IMR-90 (cell line): ENCODE data around the gene TMEM154. TPM values are rescaled to one million over a fixed set of nuclear protein-coding genes. Genes with fewer than 3 reads are reported as not detected.
A peak's percentile ranks its signal among the peaks of the same experiment; 100 is the strongest.

Source experiments
- ATAC-seq: fragments of 200-7000 bp; cut with Tn5 transposase; 2 replicates; pipeline ENCODE4 v1.9.1; 2020; ENCODE audit warnings: low read depth, mild to moderate bottlenecking, moderate library complexity
- BruUV-seq: library from RNA; stranded (reverse); fragments of 400-500 nt; replicated peaks from 2 replicates; lab custom pipeline; 2021; lab: Mats Ljungman, UMichigan
- CTCF ChIA-PET: fragments of 300-600 bp; formaldehyde crosslinking; extraction: SDS; loops from one replicate; lab custom pipeline; 2021; ENCODE audit warnings: antibody characterized with exemption; lab: Yijun Ruan, JAX
- POLR2A ChIA-PET: fragments of 300-600 bp; sonication (Branson Sonifier 250); formaldehyde crosslinking; loops from one replicate; lab custom pipeline; 2022; ENCODE audit warnings: antibody characterized with exemption; ENCODE audit not compliant: unreplicated experiment; lab: Charles Lee
- DNase-seq: peaks from one replicate; pipeline ENCODE4 v3.0.0; 2013
- H2AFZ ChIP-seq: replicated peaks from 2 replicates; pipeline ENCODE3; 2013; ENCODE audit warnings: low read length, mild to moderate bottlenecking; ENCODE audit not compliant: poor library complexity
- H2AK5ac ChIP-seq: 2 replicates; pipeline ENCODE4 v1.6.1; 2013; ENCODE audit warnings: low read depth, low read length, inconsistent platforms
- H2AK9ac ChIP-seq: replicated peaks from 2 replicates; pipeline ENCODE3; 2013; ENCODE audit warnings: mild to moderate bottlenecking, low read depth, low read length, moderate library complexity; ENCODE audit not compliant: poor library complexity
- H2BK120ac ChIP-seq: 2 replicates; pipeline ENCODE4 v1.6.1; 2013; ENCODE audit warnings: low read depth, low read length, inconsistent platforms
- H2BK15ac ChIP-seq: 3 replicates; pipeline ENCODE4 v1.6.1; 2013; ENCODE audit warnings: low read depth, low read length, inconsistent platforms
- H2BK20ac ChIP-seq: 2 replicates; pipeline ENCODE4 v1.6.1; 2013; ENCODE audit warnings: low read depth, mild to moderate bottlenecking, inconsistent platforms, low read length, moderate library complexity
- H2BK5ac ChIP-seq: 2 replicates; pipeline ENCODE4 v1.6.1; 2013; ENCODE audit warnings: mild to moderate bottlenecking, low read depth, low read length, inconsistent platforms; ENCODE audit not compliant: poor library complexity, severe bottlenecking
- H3K14ac ChIP-seq: replicated peaks from 2 replicates; pipeline ENCODE4 v1.6.1; 2013; ENCODE audit warnings: low read depth, low read length, inconsistent platforms
- H3K18ac ChIP-seq: 2 replicates; pipeline ENCODE4 v1.6.1; 2013; ENCODE audit warnings: low read depth, low read length, control low read depth
- H3K23ac ChIP-seq: 2 replicates; pipeline ENCODE4 v1.6.1; 2013; ENCODE audit warnings: low read depth, low read length, inconsistent platforms
- H3K27ac ChIP-seq: 2 replicates; pipeline ENCODE4 v1.5.1; 2013; ENCODE audit warnings: mild to moderate bottlenecking, control low read depth, low read length; ENCODE audit not compliant: insufficient read depth
- H3K27me3 ChIP-seq: 2 replicates; pipeline ENCODE4 v1.6.1; 2013; ENCODE audit warnings: low read length; ENCODE audit not compliant: control insufficient read depth, insufficient read depth
- H3K36me3 ChIP-seq: 2 replicates; pipeline ENCODE4 v1.6.1; 2013; ENCODE audit warnings: low read length, mixed read lengths; ENCODE audit not compliant: control insufficient read depth, insufficient read depth
- H3K4ac ChIP-seq: 2 replicates; pipeline ENCODE4 v1.6.1; 2013; ENCODE audit warnings: low read depth, low read length, inconsistent platforms
- H3K4me1 ChIP-seq: 2 replicates; pipeline ENCODE4 v1.6.1; 2013; ENCODE audit warnings: low read length, mixed read lengths; ENCODE audit not compliant: control insufficient read depth, insufficient read depth
- H3K4me2 ChIP-seq: 2 replicates; pipeline ENCODE4 v1.6.1; 2013; ENCODE audit warnings: low read depth, mild to moderate bottlenecking, control low read depth, low read length, moderate library complexity
- H3K4me3 ChIP-seq: 2 replicates; pipeline ENCODE4 v1.5.1; 2013; ENCODE audit warnings: low read depth, mild to moderate bottlenecking, control low read depth, low read length, moderate library complexity; ENCODE audit not compliant: insufficient read depth
- H3K56ac ChIP-seq: 2 replicates; pipeline ENCODE4 v1.6.1; 2013; ENCODE audit warnings: low read length, inconsistent platforms; ENCODE audit not compliant: insufficient read depth; ENCODE audit errors: extremely low read depth
- H3K79me1 ChIP-seq, 2 experiments: 2 replicates each; pipeline ENCODE4 v1.6.1; 2013; ENCODE audit warnings: low read length in 2 of 2, inconsistent platforms in 1 of 2, low read depth in 1 of 2
- H3K9ac ChIP-seq: 2 replicates; pipeline ENCODE4 v1.6.1; 2013; ENCODE audit warnings: low read depth, low read length, control low read depth
- H3K9me1 ChIP-seq: 2 replicates; pipeline ENCODE4 v1.6.1; 2013; ENCODE audit warnings: low read length, inconsistent platforms; ENCODE audit not compliant: insufficient read depth
- H3K9me3 ChIP-seq: 2 replicates; pipeline ENCODE4 v1.6.1; 2013; ENCODE audit warnings: low read length; ENCODE audit not compliant: control insufficient read depth, insufficient read depth
- H4K20me1 ChIP-seq: 2 replicates; pipeline ENCODE4 v1.6.1; 2013; ENCODE audit warnings: low read length, inconsistent platforms; ENCODE audit not compliant: insufficient read depth
- H4K5ac ChIP-seq: 2 replicates; pipeline ENCODE4 v1.6.1; 2013; ENCODE audit warnings: mild to moderate bottlenecking, low read depth, low read length, control low read depth
- H4K8ac ChIP-seq, 2 experiments: 2 replicates each; pipeline ENCODE4 v1.6.1; 2013; ENCODE audit warnings: low read depth in 2 of 2, low read length in 2 of 2, control low read depth in 1 of 2, inconsistent platforms in 1 of 2
- H4K91ac ChIP-seq: 2 replicates; pipeline ENCODE4 v1.6.1; 2013; ENCODE audit warnings: low read depth, low read length, inconsistent platforms; ENCODE audit not compliant: insufficient read depth
- MAZ ChIP-seq: IDR thresholded peaks from 2 replicates; pipeline ENCODE4 v1.6.1; 2012; ENCODE audit warnings: low read depth, mild to moderate bottlenecking, low read length, improper control_type of control experiment, moderate library complexity, borderline replicate concordance
- POLR2A ChIP-seq: IDR thresholded peaks from 2 replicates; pipeline ENCODE4 v1.6.1; 2012; ENCODE audit warnings: mild to moderate bottlenecking, low read depth, low read length
- WGBS, 2 experiments: methylation state at CpG; one replicate each; pipeline versions ENCODE4 v1.1.5 to v1.1.7; 2013; ENCODE audit warnings: missing lambda C conversion rate in 2 of 2; ENCODE audit not compliant: insufficient read length in 1 of 2; ENCODE audit errors: extremely low coverage in 2 of 2; 5-methylcytosine and 5-hydroxymethylcytosine counted together
- dilution Hi-C: fragments of 300-500 bp; cut with HindIII; formaldehyde crosslinking; loops from one replicate; pipeline ENCODE4 v1.14.3; 2018; ENCODE audit warnings: low sequenced_read_pairs; ENCODE audit not compliant: unreplicated experiment
- in situ Hi-C: fragments of 300-500 bp; cut with MboI; formaldehyde crosslinking; loops from 3 replicates; pipeline ENCODE4 v1.14.3; 2019; ENCODE audit warnings: low sequenced_read_pairs, inconsistent platforms, mixed read lengths
- intact Hi-C: fragments of 100-400 bp; cut with micrococcal nuclease; formaldehyde crosslinking; loops from 2 replicates; pipeline ENCODE4 v1.10.0; 2022
- polyA plus RNA-seq, 3 experiments: library from polyadenylated mRNA; depleted of rRNA; stranded (reverse); fragments of >200 nt; gene quantifications; 2 replicates each; pipeline ENCODE4 v1.2.3, GENCODE V29; 2012; ENCODE audit warnings: low replicate concordance in 1 of 3
- total RNA-seq: library from RNA; depleted of rRNA; stranded (reverse); fragments of >200 nt; gene quantifications from 2 replicates; pipeline ENCODE4 v1.2.3, GENCODE V29; 2012

TMEM154 gene
- total and polyA plus RNA-seq, 2 of the 4 experiments (the other 2 are of a cell fraction): 0.12 to 0.18 TPM

DNA sequence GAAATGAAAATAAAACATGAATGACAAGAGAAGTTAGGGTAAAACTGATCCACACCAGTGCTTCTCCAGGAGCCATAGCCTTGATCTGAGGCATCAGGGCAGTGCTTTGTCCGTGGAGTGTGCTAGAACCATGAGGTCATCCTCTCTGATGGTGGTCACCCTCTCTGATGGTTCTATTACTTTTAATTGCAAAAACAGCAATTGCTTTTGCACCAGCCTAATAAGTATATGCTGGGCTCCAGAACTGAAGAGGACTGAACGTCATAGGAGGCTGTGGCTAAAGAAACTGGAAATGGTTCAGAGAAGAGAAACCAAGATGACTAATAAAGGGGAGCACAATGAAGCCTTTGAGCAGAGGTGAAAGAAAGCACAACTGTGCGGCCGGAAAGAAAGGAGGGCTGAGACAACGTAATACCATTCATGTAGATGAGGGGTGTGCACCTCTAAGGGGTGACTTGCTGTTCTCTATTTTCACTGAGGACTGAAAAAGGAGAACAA lies 17.0 kb upstream of the TMEM154 start:
- Histone ChIP-seq H3K36me3 (no peaks in the 10 kb centered on the region), H2BK15ac (no peak overlapping the region), H3K4me2 (no peak overlapping the region; the same call in 1 of the 2 replicates), H3K9ac (no peak overlapping the region), H2BK5ac (no peak overlapping the region), H3K14ac (no peak overlapping the region), H4K5ac (no peak overlapping the region), H3K18ac (no peak overlapping the region), H2AK9ac (no peak overlapping the region), H4K20me1 (no peaks in the 10 kb centered on the region), H2AK5ac (no peak overlapping the region), H4K8ac (no peak overlapping the region), H2AFZ (no peak overlapping the region), H3K4me3 (no peak overlapping the region), H3K9me3 (no peaks in the 10 kb centered on the region), H3K4me1 (no peaks in the 10 kb centered on the region), H2BK20ac (no peak overlapping the region), H2BK120ac (no peak overlapping the region), H3K9me1 (no peaks in the 10 kb centered on the region), H4K91ac (no peak overlapping the region), H3K79me1 (no peaks in the 10 kb centered on the region), H3K4ac (no peak overlapping the region), H3K27me3 (peaks cover 25% of the 10 kb centered on the region), H3K27ac (no peak overlapping the region), H3K23ac (no peak overlapping the region), H3K56ac (no peak overlapping the region)
- dilution Hi-C loops (no loop called here), in situ Hi-C loops (no loop called here), intact Hi-C loops (no loop called here)
- TF ChIP-seq MAZ (no peak), POLR2A (no peak)
- POLR2A ChIA-PET: no interaction called here
- DNase-seq: peak; percentile 65
- BruUV-seq: no TSS peak
- peak; percentile 74 for ATAC-seq
- CTCF ChIA-PET: no interaction called here
- WGBS, 2 experiments: no CpG with 5 or more reads among the region's 5 CpGs
